Kidney (tissue), 14 donors: ENCODE measurements around the gene COX5B. TPM values are rescaled to one million over a fixed set of nuclear protein-coding genes. Genes with fewer than 3 reads are reported as not detected.

Experiments used
- DNase-seq, 5 donors: peaks; one replicate each; pipeline ENCODE4 v3.0.0-alpha.2; 2013 to 2020
- FAIRE-seq: peaks from 2 replicates; lab custom pipeline; 2012; peaks lifted over from hg19 to GRCh38; lab: Jason Lieb, UNC
- H3K27ac ChIP-seq, 2 donors: one replicate each; pipeline ENCODE4 v1.7.0; 2013; ENCODE audit warnings: low read depth in 2 of 2, low read length in 2 of 2, inconsistent platforms in 1 of 2
- H3K27me3 ChIP-seq: one replicate; pipeline ENCODE4 v1.7.1; 2013; ENCODE audit warnings: low read length, inconsistent platforms; ENCODE audit not compliant: control insufficient read depth, insufficient read depth
- H3K36me3 ChIP-seq, 3 donors: one replicate each; pipeline versions ENCODE4 v1.7.0 to v1.7.1; 2013; ENCODE audit warnings: low read length in 3 of 3, control low read depth in 1 of 3, inconsistent platforms in 1 of 3; ENCODE audit not compliant: insufficient read depth in 3 of 3, control insufficient read depth in 2 of 3
- H3K4me1 ChIP-seq, 3 donors: one replicate each; pipeline versions ENCODE4 v1.7.0 to v1.7.1; 2013; ENCODE audit warnings: low read length in 3 of 3, inconsistent platforms in 1 of 3, low read depth in 1 of 3; ENCODE audit not compliant: control insufficient read depth in 2 of 3, insufficient read depth in 2 of 3
- H3K4me3 ChIP-seq, 3 donors: one replicate each; pipeline versions ENCODE4 v1.7.0 to v1.8.1; 2013; ENCODE audit warnings: low read length in 3 of 3, control low read depth in 1 of 3, inconsistent platforms in 1 of 3
- H3K9ac ChIP-seq, 3 donors: one replicate each; pipeline versions ENCODE4 v1.7.0 to v1.7.1; 2013; ENCODE audit warnings: low read length in 3 of 3, control low read depth in 1 of 3, inconsistent platforms in 1 of 3
- H3K9me3 ChIP-seq, 3 donors: one replicate each; pipeline versions ENCODE4 v1.7.0 to v1.7.1; 2013; ENCODE audit warnings: low read length in 3 of 3, control low read depth in 1 of 3, inconsistent platforms in 1 of 3; ENCODE audit not compliant: control insufficient read depth in 2 of 3, insufficient read depth in 1 of 3
- CTCF ChIP-seq: IDR thresholded peaks from 3 replicates; pipeline ENCODE4 v1.5.1; 2012; ENCODE audit warnings: mild to moderate bottlenecking, moderate library complexity, borderline replicate concordance; ENCODE audit not compliant: insufficient read depth; ENCODE audit errors: extremely low read depth
- intact Hi-C: fragments of 100-400 bp; cut with DNase I; formaldehyde crosslinking; loops from one replicate; pipeline ENCODE4 v1.11.1; 2022
- polyA plus RNA-seq: library from polyadenylated mRNA; stranded (reverse); fragments of 350-450 nt; fragmentation: Illumina TruSeq; extraction: RNeasy Lipid Tissue Mini Kit (QIAGEN cat#74804); gene quantifications from one replicate; pipeline ENCODE4 v1.2.3, GENCODE V29; 2014; ENCODE audit warnings: low read depth, low replicate concordance; ENCODE audit not compliant: insufficient read depth
- total RNA-seq: library from RNA; stranded (reverse); fragmentation: NEBNext Ultra II Directional; extraction: Animal tissue kit (Norgen Biotek cat#: 25700); gene quantifications from one replicate; pipeline ENCODE4 v1.2.1, GENCODE V29; 2021
- donor health status: control.
- donor health status: control.
- donor health status: control.
- donor health status: control.
- donor health status: control.
- donor health status: DM: yes; HTN: yes; CAD: no.
- donor health status: Normal renal cell carcinoma (clear cell type).

COX5B gene
- total and polyA plus RNA-seq, 2 donors from 2014 or later = 238 to 1,246 TPM

GRCh38 chr2:97663626-97663961 lies 17.7 kb downstream of the COX5B start:
- H3K9me3 ChIP-seq = no peaks in the 10 kb centered on the region
- H3K27me3 ChIP-seq = no peaks in the 10 kb centered on the region
- peak overlapping the region; percentile 70 to 85 (median 81) for H3K4me3 ChIP-seq
- intact Hi-C loops = no loop called here
- H3K36me3 ChIP-seq = peaks cover 0 to 5% (median 2%) of the 10 kb centered on the region in 3 donors
- H3K9ac ChIP-seq = peak overlapping the region in 2 of 3 donors; percentile 21 to 98
- DNase-seq (no peak), FAIRE-seq (no peak)
- peaks cover 0 to 18% (median 6%) of the 10 kb centered on the region in 3 donors for H3K4me1 ChIP-seq
- TF ChIP-seq CTCF = no peak
- H3K27ac ChIP-seq = peak overlapping the region; percentile 71 to 93

DNA sequence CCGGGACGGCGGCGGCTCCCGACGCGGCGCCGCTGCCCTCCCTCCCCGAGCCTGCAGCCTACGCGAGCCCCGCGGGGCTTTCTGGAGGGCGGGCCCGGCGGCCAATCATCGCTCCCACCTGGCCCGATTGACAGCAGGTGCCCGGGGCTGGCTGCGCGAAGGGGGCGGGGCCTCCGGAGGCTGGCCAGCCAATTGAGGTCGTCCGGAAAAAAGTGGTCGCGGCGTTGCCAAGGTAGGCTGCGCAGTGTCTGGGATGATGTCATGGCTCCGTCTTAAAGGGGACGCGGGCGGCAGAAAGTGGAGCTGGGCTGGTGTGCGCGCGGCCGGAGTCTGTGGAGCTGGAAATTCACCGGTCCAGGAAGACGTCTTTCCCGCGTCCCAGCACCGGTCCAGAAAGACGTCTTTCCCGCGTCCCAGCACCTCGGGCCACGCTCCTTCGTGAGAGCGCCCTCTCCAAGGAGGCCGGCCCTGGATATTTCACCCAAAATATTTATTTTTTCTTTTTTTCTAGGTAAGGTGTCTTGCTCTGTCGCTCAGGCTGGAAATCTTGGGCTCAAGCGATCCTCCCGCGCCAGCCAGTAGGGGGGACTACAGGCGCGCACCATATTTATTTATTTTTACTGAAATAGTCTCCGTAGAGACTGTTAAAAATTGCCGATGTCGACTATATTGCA lies 18.2 kb downstream of the COX5B start, which contains the start of gene ACTR1B:
Gene ACTR1B (minus strand): TSS at position 83 of the 674 bp plus-strand sequence. CDS start 154 bp downstream, outside the sequence.
- Histone ChIP-seq H3K36me3 (peaks cover 0 to 5% (median 0%) of the 10 kb centered on the region in 3 donors), H3K9ac (peak within 1 kb of the TSS; percentile 72 to 98 (median 76)), H3K4me3 (peak within 1 kb of the TSS; percentile 81 to 87 (median 82)), H3K4me1 (peaks cover 0 to 18% (median 6%) of the 10 kb centered on the region in 3 donors), H3K27ac (peak within 1 kb of the TSS; percentile 92 to 93), H3K27me3 (no peaks in the 10 kb centered on the region), H3K9me3 (no peaks in the 10 kb centered on the region)
- TF ChIP-seq CTCF = peak; percentile 35
- peak; percentile 54 for FAIRE-seq
- intact Hi-C loops = no loop called here
- peak; percentile 99 for DNase-seq

GRCh38 chr2:97664636-97664970 lies 18.7 kb downstream of the COX5B start:
- Histone ChIP-seq H3K9ac (peak overlapping the region; percentile 72 to 90 (median 76)), H3K4me3 (peak overlapping the region; percentile 77 to 87 (median 82)), H3K4me1 (peaks cover 0 to 18% (median 6%) of the 10 kb centered on the region in 3 donors), H3K36me3 (peaks cover 0 to 5% (median 0%) of the 10 kb centered on the region in 3 donors), H3K27me3 (no peaks in the 10 kb centered on the region), H3K27ac (peak overlapping the region; percentile 92 to 93), H3K9me3 (no peaks in the 10 kb centered on the region)
- intact Hi-C loops = no loop called here
- DNase-seq (no peak), FAIRE-seq (no peak)
- no peak for TF ChIP-seq CTCF

- Histone ChIP-seq H3K4me3 (no peak within 1 kb of the TSS), H3K9ac (no peak within 1 kb of the TSS), H3K27ac (no peak within 1 kb of the TSS), H3K9me3 (no peaks in the 10 kb centered on the region), H3K27me3 (no peaks in the 10 kb centered on the region), H3K4me1 (peaks cover 0 to 6% (median 4%) of the 10 kb centered on the region in 3 donors), H3K36me3 (no peaks in the 10 kb centered on the region)
- no peak for DNase-seq
- no peak for FAIRE-seq
- intact Hi-C loops = no loop called here
- TF ChIP-seq CTCF = no peak
These were observed 23.6 kb downstream of the COX5B start, which contains the start of gene C2orf92 for GRCh38 chr2:97669448-97669847. Gene C2orf92 (plus strand): TSS chr2:97669713. CDS start chr2:97669789, 76 bp downstream.
